Measurements from ENCODE around the gene NHLRC4. TPM values are rescaled to one million over a fixed set of nuclear protein-coding genes. Genes with fewer than 3 reads are reported as not detected.

Gene NHLRC4
- total and polyA plus RNA-seq, 2 donors (not counting 1 experiment from before 2014, with no cell fraction given): 2.2 to 4.2 TPM

GRCh38 chr16:578870-579405 lies 12.1 kb downstream of the NHLRC4 start:
- H3K4me1 Mint-ChIP-seq: peaks cover 4% of the 10 kb centered on the region

More at GRCh38 chr16:578870-579405, 12.1 kb downstream of the NHLRC4 start:
- no peaks in the 10 kb centered on the region for H3K27me3 ChIP-seq (replicated peaks in 1 of 4; ENCODE audit: control extremely low read depth in 1 of 4, control insufficient read depth in 3 of 4, insufficient read depth in 4 of 4, low read length in 3 of 4)
- no peaks in the 10 kb centered on the region for H3K9me3 ChIP-seq (ENCODE audit: control extremely low read depth in 1 of 3, control insufficient read depth in 2 of 3, insufficient read depth in 1 of 3, low read length in 2 of 3)
- peak overlapping the region; percentile 73 for H3K4me3 Mint-ChIP-seq
- no peak overlapping the region for H2AFZ ChIP-seq (ENCODE audit: insufficient read depth, low read depth, low read length, poor library complexity, severe bottlenecking)
- no peak overlapping the region for H3K27ac ChIP-seq (ENCODE audit: low read length in 2 of 2)
- no peaks in the 10 kb centered on the region for H3K79me2 ChIP-seq (ENCODE audit: control insufficient read depth, insufficient read depth, low read length)
- no peaks in the 10 kb centered on the region for H3K9me3 Mint-ChIP-seq (ENCODE audit: insufficient read depth)
- intact Hi-C loops (cut with micrococcal nuclease): loop anchor here (1.0 to 2.0 kb wide), 4 partner anchors 10 to 88 kb away; no protein-coding TSS in a partner anchor
- H3K27ac Mint-ChIP-seq: no peak overlapping the region
- DNase-seq: peak; percentile 86
- TF ChIP-seq EZH2 (IDR thresholded peaks at IDR 0.05; ENCODE audit: borderline replicate concordance, insufficient read depth, low read depth, low read length, poor library complexity, severe bottlenecking): no peak
- TF ChIP-seq, protein P1, sequence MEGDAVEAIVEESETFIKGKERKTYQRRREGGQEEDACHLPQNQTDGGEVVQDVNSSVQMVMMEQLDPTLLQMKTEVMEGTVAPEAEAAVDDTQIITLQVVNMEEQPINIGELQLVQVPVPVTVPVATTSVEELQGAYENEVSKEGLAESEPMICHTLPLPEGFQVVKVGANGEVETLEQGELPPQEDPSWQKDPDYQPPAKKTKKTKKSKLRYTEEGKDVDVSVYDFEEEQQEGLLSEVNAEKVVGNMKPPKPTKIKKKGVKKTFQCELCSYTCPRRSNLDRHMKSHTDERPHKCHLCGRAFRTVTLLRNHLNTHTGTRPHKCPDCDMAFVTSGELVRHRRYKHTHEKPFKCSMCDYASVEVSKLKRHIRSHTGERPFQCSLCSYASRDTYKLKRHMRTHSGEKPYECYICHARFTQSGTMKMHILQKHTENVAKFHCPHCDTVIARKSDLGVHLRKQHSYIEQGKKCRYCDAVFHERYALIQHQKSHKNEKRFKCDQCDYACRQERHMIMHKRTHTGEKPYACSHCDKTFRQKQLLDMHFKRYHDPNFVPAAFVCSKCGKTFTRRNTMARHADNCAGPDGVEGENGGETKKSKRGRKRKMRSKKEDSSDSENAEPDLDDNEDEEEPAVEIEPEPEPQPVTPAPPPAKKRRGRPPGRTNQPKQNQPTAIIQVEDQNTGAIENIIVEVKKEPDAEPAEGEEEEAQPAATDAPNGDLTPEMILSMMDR (IDR thresholded peaks at IDR 0.05): peak; percentile 78
- H3K36me3 ChIP-seq (replicated peaks in 1 of 2; ENCODE audit: control extremely low read depth in 1 of 2, control insufficient read depth in 1 of 2, extremely low read depth in 1 of 2, insufficient read depth in 2 of 2, low read length in 1 of 2): peaks cover 0 to 5% of the 10 kb centered on the region in 2 experiments
- 31% methylated on average over 25 of the region's 34 CpGs for WGBS (ENCODE audit: insufficient coverage)
- peak; percentile 94 for ATAC-seq (ENCODE audit: low read depth)
- H3K9ac ChIP-seq (ENCODE audit: low read length): no peak overlapping the region
- ChIA-PET POLR2A (interaction anchor here (1.1 kb wide), 1 partner anchor 10 kb away, joined by 3 read pairs; no protein-coding TSS in a partner anchor), CTCF (interaction anchor here (0.6 to 1.1 kb wide), 8 partner anchors 10 to 135 kb away, joined by 3 to 5 read pairs (median 4); partner anchors contain the start of gene METTL26)
- H3K27me3 Mint-ChIP-seq: no peaks in the 10 kb centered on the region
- peak overlapping the region in 1 of 5 experiments; percentile 23 for H3K4me3 ChIP-seq (ENCODE audit: control extremely low read depth in 1 of 5, extremely low read depth in 1 of 5, insufficient read depth in 1 of 5, low read depth in 2 of 5, low read length in 4 of 5)
- H3K4me1 ChIP-seq (ENCODE audit: control insufficient read depth in 2 of 2, insufficient read depth in 2 of 2, low read length in 2 of 2): peaks cover 0 to 8% of the 10 kb centered on the region in 2 donors
- H4K20me1 ChIP-seq (ENCODE audit: control insufficient read depth, insufficient read depth, low read length, poor library complexity, severe bottlenecking): no peaks in the 10 kb centered on the region
- H3K4me2 ChIP-seq (replicated peaks; ENCODE audit: low read depth, low read length, poor library complexity, severe bottlenecking): peak overlapping the region; percentile 60
